HG03025 (cell line): ENCODE results near the gene NDUFB8.

ENCODE experiments used
- ATAC-seq: cut with Tn5 transposase; IDR thresholded peaks from one replicate; pipeline ENCODE4 v1.9.1; 2021; ENCODE audit warnings: mild to moderate bottlenecking, moderate library complexity; ENCODE audit not compliant: unreplicated experiment, low FRiP score

The NDUFB8 gene

DNA sequence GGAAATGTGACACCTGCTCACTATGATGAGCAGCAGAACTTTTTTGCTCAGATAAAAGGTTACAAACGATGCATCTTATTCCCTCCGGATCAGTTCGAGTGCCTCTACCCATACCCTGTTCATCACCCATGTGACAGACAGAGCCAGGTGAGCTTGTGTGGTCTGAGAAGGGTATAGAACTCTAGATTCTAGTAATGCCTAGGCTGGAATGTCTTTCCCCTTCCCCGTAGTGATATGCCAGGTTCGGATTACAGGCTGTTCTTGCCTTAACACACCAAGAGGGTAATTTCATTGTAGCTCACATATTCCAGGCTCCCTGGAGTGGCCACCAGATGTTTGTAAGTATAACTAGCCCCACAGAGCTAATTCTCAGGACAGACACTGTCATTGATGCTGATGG lies 15.3 kb upstream of the NDUFB8 start:
- ATAC-seq, result no peak

- no peak for ATAC-seq
Measured at GRCh38 chr10:100537475-100537874, 7.8 kb upstream of the NDUFB8 start.

- ATAC-seq, result peak; percentile 91
Measured at GRCh38 chr10:100535715-100536353, 6.2 kb upstream of the NDUFB8 start, which contains the start of gene HIF1AN. HIF1AN (plus strand) TSS chr10:100535943; CDS start chr10:100535959, 16 bp downstream.

GRCh38 chr10:100535338-100535714 lies 5.7 kb upstream of the NDUFB8 start:
- ATAC-seq, result no peak

DNA sequence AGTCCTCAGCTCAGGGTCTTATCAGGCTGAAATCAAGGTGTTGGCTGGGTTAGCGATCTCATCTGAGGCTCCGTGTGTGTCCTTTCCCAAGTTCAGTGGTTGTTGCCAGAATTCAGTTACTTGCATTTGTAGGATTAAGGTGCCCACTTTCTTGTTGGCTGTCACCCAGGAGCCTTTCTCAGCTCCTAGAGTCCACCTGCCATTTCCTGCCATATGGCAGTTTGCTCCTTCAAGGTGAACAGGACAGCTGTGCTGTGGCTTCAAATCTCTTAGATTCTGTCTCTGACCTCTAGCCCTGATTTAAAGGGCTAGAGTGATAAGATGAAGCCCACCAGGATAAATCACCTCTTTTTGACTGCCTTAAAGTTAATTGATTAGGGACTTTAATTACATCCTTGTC lies 5.1 kb upstream of the NDUFB8 start:
- no peak for ATAC-seq

GRCh38 chr10:100531761-100532160 lies 2.1 kb upstream of the NDUFB8 start:
- no peak for ATAC-seq

- ATAC-seq, result no peak
Measured at GRCh38 chr10:100528921-100529474, 673 bp downstream of the NDUFB8 start.

DNA sequence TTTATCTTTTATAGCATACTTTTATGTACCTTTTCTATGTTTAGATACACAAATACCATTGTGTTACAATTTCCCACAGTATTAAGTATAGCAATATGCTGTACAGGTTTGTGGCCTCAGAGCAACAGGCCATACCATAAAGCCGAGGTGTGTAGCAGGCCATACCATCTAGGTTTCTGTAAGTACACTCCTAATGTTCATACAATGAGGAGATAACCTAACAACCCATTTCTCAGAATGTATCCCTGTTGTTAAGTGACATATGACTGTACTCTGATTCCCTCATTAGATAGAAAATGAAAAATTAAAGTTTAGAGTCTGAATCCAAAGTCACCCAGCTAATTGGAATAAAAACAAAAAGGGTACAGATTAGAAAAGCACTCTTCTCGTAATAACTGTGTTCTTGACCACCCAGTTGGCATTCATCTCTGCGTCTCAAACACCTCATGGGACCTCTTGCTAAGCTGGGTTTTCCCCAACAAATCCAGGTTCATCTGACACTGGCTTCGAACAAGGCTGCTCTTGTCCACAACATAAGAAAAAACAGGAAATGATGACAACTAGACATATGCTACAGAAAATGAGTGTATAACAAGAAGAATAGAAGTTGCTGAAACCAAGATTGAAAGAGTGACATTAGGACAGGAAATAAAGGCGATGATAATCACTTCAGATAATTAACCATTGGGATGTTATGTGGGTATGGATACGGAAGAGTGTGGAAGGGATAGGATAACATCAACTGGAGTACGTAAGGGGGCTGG lies 1.4 kb downstream of the NDUFB8 start:
- no peak for ATAC-seq

DNA sequence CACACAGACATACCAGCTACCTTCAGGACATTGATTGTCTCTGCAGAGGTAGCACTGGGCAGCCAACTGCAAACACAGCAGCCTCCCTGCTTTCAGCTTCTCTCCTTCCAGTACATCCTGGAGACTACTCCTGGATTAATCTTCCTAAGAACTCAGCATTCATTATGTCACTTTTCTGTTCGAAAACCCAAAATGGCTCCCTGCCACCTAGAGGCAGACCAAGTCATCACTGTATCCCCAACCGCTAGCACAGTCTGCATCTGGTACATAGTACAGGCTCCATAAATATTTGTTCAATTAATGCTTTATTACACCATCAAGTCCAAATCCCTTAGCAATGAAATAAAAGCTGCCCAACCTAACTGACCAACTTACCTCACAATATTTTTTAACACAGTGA lies 5.0 kb downstream of the NDUFB8 start:
- no peak for ATAC-seq

DNA sequence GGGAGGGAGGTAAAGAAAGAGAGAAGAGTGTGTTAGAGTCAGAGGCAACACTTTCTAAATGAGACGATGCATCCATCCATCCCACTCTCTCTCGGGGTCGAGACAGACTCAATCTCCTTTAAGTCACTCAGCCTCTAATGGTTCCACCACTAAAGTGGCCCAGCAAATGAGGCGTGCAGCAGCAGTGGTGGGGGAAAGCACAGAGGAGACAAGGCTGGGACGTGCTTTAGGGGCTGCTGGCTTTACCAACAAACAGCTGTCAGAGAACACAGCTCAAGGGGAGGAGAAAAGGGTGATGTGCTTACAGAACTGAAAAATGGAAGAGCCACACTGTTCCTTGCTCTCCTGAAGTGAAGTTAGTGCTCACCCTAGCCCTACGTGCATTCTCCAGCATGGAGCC lies 5.5 kb downstream of the NDUFB8 start:
- ATAC-seq, result no peak

DNA sequence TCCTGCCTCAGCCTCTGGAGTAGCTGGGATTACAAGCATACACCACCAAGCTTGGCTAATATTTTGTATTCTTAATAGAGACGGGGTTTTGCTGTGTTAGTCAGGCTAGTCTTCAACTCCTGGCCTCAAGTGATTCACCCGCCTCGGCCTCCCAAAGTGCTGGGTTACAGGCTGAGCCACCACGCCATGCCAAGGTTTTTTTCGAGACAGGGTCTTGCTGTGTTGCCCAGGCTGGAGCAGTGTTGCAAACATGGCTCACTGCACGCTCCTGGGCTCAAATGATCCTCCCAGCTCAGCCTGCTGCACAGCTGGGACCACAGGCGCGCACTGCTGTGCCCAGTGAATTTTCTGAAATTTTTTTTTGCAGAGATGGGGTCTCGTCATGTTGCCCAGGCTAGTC lies 6.7 kb downstream of the NDUFB8 start:
- ATAC-seq, result no peak

DNA sequence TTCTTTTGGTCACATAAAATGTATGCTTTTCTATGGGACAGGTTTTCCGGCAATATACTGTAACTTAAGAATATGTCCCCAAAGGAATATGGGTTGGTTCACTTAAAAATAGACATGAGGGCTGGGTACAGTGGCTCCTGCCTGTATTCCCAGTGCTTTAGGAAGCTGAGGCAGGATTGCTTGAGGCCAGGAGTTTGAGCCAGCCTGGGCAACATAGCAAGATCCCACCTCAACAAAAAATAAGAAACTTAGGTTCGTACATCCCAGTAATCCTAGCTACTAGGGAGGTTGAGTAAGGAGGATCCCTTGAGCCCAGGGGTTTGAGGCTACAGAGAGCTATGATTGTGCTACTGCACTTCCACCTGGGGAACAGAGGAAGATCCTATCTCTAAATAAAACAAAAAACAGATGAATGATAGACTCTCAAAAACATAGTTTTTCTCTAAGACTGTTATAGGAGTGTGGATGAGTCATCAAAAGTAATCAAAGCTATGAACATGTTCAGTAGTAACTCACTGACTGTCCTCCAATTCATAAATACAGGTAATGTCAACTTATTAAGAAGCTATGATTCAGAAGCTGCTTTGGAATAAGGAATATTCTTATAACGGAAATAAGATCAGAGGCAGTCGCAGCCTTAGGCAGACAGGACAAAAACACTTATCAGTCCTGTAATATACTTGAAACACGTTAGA lies 7.4 kb downstream of the NDUFB8 start:
- no peak for ATAC-seq

- ATAC-seq, result no peak
Measured at GRCh38 chr10:100520811-100521210, 8.9 kb downstream of the NDUFB8 start.

DNA sequence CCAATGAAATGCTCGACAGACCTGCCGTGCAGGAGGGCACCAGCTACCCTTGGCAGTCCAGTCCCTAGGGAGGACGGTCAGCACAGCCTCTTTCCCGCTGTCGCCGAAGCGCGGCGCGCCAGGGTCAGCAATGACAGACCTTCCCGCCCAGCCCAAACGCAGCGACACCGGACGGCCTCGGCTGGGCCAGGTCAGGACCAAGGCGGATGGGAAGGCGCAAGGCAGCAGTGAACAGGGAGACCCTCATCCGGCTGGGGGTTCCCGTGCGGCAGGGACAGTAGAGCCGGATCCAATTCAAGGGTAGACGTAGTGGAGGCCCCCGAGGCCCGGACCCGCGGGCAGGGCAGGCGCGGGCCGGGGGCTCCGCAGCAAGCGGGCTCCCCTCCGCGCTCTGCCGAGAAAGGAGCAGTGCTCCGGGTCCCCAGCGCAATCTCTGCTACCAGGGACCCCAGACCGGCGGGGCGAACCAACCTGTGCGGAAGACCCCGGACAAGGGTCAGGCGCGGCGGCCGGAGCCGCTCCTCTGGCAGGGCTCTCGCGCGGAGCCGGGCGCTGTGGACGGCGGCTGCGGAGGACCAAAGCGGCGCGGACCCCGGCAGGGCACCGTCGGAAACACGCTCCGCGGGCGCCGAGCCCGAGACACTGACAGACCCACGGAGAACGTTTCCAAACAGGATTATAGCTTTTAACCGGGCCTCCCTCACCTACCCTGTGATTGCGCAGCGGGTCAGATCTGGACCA lies 10.2 kb downstream of the NDUFB8 start, which contains the start of gene SEC31B:
SEC31B (minus strand) TSS at position 551 of the 741 bp plus-strand sequence. CDS start 2,909 bp downstream, outside the sequence.
- ATAC-seq, result no peak

DNA sequence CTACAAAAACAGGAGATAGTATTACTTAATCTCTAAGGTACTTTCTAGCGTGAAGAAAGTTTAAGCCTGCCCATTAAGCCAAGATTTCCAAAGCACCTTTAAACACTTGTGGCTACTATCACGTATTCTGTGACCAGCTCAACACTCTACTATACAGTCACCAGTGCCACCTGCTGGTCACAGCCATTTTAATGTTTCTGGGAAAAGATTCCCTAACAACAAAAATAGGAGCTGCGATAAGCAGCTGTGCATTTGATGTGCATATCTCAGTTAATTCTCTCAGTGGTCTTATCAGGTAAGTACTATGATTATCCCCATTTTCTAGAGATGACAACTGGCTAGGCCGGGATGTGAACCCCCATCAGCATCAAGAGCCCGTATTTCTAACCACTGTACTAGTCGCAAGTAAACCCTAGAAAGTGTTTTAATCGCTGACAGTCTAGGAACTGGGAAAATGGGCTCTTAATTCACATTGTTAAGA lies 10.9 kb downstream of the NDUFB8 start:
- no peak for ATAC-seq

GRCh38 chr10:100516847-100517246 lies 12.8 kb downstream of the NDUFB8 start:
- ATAC-seq, result no peak

- ATAC-seq, result no peak
Measured at GRCh38 chr10:100515612-100516011, 14.1 kb downstream of the NDUFB8 start.

DNA sequence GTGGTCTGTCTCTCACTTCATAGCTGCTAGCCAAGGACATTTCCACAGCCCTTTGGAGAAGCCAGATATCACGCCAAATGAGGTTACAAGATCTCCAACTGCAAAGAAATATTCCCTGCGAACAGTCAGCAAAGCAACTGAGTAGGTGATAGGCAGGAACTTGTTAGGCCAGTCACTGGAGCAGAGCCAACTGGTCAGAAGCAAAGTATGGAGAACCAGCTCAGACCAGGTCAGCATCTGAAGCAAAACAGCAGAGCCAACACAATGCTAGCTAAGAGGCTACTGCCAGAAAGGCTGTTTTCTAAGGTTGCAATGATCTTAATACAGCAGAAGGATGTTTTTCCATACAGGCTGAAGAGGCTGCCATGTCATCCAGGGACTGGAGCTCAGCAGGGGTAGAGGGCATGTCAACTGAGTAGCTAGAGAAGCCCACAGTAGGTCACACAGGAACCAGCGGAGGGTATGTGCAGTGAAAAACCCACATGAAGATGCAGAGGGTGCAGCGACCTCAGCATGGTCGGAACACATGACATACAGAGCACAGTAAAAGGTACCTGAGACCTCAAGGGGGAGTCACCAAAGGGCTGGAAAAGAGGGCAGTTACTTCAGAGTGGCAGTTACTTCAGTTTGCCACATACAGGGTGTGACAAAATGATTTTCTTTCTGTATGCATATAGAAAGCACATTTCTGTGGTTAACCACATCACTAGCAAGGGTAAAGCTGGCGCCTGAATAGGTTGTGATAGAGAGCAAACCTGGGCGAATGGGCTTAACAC lies 18.9 kb downstream of the NDUFB8 start:
- ATAC-seq, result no peak

GRCh38 chr10:100509241-100509840 lies 20.3 kb downstream of the NDUFB8 start:
- no peak for ATAC-seq
